MG63 (cell line): Measurements from ENCODE around the gene GIMAP6. TPM values are rescaled to one million over a fixed set of nuclear protein-coding genes. Genes with fewer than 3 reads are reported as not detected.
"Not testable (repeated sequence)": the region's sequence is repeated elsewhere in the genome, so short reads cannot be mapped to it uniquely, and the experiment has no call there.

Experiments used
- DNase-seq: peaks from one replicate; pipeline ENCODE4 v3.0.0-alpha.2; 2020
- H3K27me3 ChIP-seq: fragments of 250-450 bp; sonication (Bioruptor Pico); 2 replicates; pipeline ENCODE4 v1.5.1; 2020; ENCODE audit warnings: mild to moderate bottlenecking, moderate library complexity
- H3K36me3 ChIP-seq: fragments of 250-450 bp; sonication (Bioruptor Pico); 2 replicates; pipeline ENCODE4 v1.5.1; 2020; ENCODE audit warnings: mild to moderate bottlenecking, moderate library complexity
- H3K4me3 ChIP-seq: fragments of 250-450 bp; sonication (Bioruptor Pico); 2 replicates; pipeline ENCODE4 v1.5.1; 2020; ENCODE audit warnings: mild to moderate bottlenecking, moderate library complexity
- H3K9me3 ChIP-seq: fragments of 250-450 bp; sonication (Bioruptor Pico); 2 replicates; pipeline ENCODE4 v1.5.1; 2020; ENCODE audit warnings: mild to moderate bottlenecking, moderate library complexity
- total RNA-seq: library from RNA; depleted of rRNA; stranded (reverse); fragments of >200 nt; shearing (Covaris generic); gene quantifications from 2 replicates; pipeline ENCODE4 v1.2.3, GENCODE V29; 2014; ENCODE audit warnings: low replicate concordance

Gene GIMAP6
- total RNA-seq, 1 experiment from 2014 or later, result not detected

DNA sequence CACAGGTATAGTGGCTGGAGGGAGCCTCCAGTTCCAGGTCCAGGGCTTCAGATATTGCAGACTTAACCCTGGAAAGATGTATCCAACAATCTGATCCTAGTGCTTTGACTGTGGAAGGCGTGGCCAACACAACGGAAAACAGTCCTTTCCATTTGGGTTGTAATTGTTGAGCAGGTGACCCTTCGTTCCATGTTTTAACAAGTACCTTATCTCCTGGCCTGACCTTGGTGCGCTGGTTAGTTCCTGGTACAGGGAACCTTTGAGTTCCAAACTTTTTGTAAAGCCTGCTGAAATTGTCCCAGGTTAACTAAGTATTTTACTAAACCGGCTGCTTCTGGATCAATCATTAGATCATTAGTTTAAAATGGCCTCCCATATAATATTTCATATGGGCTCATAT is 23.9 kb upstream of the GIMAP6 start:
- no peaks in the 10 kb centered on the region for H3K36me3 ChIP-seq
- DNase-seq, result no peak

DNA sequence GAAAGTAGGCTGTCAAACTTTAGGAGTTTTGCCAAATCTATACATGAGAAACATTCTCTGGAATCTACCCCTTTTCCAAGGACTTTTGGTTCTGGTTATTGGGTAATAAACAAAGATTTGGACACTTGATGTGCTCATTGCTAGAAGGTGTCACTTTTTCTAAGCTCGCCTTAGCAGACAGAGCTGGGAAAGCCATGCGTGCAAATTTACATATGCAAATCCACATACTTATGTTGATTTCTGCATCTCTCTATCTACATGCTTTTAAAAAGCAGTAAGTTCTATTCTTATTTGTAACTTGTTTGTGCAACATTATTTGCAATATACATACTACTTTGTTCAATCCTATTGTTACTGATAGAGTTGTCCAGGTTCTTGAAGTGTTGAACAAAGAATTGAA is 22.5 kb upstream of the GIMAP6 start:
- H3K36me3 ChIP-seq, result no peaks in the 10 kb centered on the region
- H3K9me3 ChIP-seq, result no peaks in the 10 kb centered on the region
- H3K4me3 ChIP-seq, result no peak overlapping the region
- DNase-seq, result no peak
- no peaks in the 10 kb centered on the region for H3K27me3 ChIP-seq

More for the DNA sequence above, 23.9 kb upstream of the GIMAP6 start:
- Histone ChIP-seq H3K27me3 (no peaks in the 10 kb centered on the region), H3K4me3 (no peak overlapping the region), H3K9me3 (no peaks in the 10 kb centered on the region)

DNA sequence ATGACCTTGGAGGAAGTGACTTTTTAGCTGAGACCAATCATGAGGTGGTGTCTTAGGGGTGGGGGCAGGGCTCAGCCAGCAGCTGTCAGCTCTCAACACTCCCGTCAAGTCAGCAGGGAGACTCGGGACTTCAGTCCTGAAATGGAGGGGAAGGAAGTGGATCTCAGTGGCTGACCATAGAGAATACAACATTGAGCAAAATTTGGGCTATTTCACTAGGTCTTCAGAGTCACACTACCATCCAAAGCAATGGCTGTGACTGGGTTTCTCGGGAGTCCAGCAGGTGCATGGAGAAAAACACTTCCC is 16.8 kb upstream of the GIMAP6 start:
- no peak overlapping the region for H3K4me3 ChIP-seq
- no peaks in the 10 kb centered on the region for H3K36me3 ChIP-seq

DNA sequence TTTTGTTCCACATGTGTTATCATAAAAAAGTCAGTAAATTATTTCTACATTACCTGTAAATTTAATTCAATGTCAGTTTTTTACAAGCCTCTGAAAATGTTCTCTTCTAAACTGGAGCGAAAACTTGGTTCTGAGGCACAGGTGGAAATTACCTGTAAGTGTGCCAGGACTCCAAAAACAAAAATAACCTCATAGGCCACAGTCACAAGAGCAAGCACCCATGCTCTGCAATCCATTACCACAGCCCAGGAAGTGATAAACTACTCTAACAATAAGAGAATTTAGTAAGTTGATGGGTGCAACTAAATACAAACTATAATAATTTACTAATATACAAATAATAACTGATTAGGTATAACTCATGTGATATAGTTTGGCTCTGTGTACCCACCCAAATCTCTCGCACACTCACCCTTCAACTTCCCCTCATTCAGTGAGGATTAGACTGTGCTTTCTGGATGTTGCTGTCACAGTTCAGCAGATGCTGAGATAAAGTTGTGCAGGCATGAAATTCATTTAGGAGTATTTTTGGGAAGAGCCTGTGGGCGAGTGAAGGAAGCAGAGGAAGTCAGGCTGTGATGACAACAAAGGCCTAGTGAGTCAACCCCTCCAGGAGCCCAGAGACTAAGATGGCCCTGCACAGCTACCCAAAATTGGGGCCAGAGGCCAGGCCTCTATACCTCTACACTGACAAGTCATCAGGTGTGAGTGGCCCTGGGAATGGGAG is 16.3 kb upstream of the GIMAP6 start:
- Histone ChIP-seq H3K27me3 (no peaks in the 10 kb centered on the region), H3K4me3 (no peak overlapping the region), H3K9me3 (no peaks in the 10 kb centered on the region), H3K36me3 (no peaks in the 10 kb centered on the region)
- no peak for DNase-seq

More for the DNA sequence above, 16.8 kb upstream of the GIMAP6 start:
- no peak for DNase-seq
- Histone ChIP-seq H3K27me3 (no peaks in the 10 kb centered on the region), H3K9me3 (no peaks in the 10 kb centered on the region)

DNA sequence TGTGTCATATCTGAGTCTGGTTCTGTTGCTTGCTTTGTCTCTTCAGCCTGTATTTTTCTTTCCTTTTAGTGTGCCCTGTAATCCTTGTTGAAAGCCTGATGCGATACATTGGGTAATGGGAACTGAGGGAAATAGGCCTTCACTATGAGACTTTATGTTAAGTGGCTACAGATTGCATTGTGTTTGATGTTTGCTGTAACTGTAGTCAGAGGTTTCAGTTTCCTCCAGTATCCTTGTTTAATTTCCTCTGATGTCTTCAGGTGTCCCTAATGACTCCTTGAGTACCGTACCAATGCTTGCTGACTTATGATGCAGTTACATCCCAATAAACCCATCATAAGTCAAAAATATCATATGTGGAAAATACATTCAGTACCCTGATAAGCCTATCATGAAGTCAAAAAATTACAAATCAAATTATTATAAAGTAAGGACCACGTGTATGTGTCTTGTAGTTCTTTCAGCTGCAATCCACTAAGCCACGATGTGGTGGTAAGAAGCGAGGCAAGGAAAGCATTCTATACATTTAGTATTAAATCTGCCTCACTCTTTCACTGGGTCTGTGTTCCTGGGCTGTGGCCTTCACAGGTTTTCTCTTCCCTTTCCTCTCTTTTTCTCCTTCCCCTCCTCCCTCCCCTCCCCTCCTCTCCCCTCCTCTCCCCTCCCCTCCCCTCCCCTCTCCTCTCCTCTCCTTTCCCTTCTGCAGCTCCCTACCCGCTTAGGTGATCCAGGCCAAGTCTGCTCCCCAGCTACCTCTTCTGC is 13.3 kb upstream of the GIMAP6 start:
- no peaks in the 10 kb centered on the region for H3K27me3 ChIP-seq
- DNase-seq, result no peak
- H3K4me3 ChIP-seq, result no peak overlapping the region
- no peaks in the 10 kb centered on the region for H3K36me3 ChIP-seq
- H3K9me3 ChIP-seq, result no peaks in the 10 kb centered on the region

DNA sequence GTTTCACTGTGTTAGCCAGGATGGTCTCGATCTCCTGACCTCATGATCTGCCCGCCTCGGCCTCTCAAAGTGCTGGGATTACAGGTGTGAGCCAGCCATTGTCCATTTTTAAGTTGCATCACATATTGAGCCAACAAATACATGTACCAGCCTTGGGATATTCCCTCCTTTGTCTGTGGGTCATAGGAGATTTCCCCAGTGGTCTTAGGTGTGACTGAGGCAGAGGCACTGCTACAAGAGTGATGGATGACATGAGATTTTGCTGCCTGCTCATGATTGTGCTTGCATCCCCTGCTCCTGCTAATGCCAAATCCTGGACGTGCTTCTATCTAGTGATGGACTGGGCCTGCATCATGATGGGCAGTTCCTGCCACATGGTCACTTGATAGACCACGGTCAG is 10.7 kb upstream of the GIMAP6 start:
- no peaks in the 10 kb centered on the region for H3K9me3 ChIP-seq
- no peaks in the 10 kb centered on the region for H3K27me3 ChIP-seq
- DNase-seq, result no peak
- H3K36me3 ChIP-seq, result no peaks in the 10 kb centered on the region
- no peak overlapping the region for H3K4me3 ChIP-seq

DNA sequence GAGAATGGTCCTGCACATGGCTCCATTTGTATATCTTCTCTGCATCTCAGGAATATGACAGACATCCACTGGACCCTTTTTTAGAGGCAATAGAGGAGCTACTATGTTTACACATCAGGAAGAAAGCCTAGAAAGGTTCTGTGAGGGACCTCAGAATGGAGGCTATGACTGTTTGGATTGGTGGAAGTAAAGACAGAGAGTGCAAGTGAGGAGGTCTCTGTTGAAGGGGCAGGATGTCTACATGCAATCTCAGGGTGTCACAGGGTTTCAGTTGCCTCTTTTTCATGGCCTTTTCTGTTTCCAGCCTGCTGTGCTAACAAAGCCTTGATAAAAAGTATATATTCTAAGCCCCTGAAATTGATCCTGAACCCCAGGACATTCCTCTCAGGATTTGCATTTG is 9.7 kb upstream of the GIMAP6 start:
- DNase-seq, result no peak
- no peaks in the 10 kb centered on the region for H3K36me3 ChIP-seq
- no peak overlapping the region for H3K4me3 ChIP-seq
- H3K9me3 ChIP-seq, result no peaks in the 10 kb centered on the region
- no peaks in the 10 kb centered on the region for H3K27me3 ChIP-seq

DNA sequence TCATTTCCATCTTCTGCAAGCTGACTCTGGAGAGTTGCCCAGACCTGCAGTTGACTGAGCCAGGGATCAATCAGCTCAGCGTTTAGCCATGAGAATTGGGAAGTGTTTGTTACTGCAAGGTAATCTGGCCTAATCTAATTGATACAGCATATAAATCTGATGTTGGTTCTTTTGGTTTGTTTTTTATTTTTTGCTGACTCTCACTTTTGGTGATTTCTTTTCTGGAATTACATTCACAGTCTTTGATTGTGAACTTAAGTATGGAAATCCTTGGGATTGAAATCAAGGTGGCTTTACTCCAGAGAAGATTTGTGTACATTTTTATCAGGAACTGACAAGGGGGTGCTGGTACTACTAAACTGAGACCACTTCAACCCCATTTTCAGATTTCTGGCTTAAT is 1.7 kb upstream of the GIMAP6 start:
- no peaks in the 10 kb centered on the region for H3K27me3 ChIP-seq
- no peak overlapping the region for H3K4me3 ChIP-seq

DNA sequence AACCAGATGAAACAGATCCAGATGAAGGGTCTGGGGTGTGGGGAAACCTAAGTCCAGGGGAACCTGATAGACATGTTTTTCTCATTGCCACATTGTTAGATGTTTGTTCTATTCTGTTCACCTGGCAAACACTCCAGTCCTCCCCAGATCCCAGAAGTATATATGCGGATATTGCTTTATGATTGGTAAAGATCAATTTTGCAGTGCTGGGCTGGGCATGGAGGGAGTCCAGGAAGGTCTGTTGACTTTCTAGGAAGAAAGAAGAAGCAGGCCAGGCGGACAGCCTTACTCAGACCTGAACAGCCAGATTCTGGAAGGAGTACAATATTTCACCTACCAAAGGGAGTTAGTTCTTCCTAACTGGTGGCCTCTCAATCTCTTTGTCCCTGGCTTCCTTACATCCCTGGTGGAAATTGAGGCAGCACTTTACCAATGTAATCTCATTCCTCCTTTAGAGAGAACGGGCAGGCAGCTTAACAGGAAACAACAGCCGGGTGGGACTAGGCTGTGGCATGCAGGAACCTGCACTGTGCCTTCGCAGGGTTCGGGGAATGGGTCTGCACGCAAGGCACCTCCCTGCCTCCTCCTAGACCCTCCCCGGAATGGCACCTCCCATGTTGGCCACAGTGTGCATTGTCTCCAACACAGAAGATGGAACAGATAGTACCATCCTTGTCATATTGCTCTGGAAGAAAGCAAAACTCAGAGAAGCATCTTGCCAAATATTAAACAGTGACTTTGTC is 930 bp downstream of the GIMAP6 start:
- DNase-seq, result no peak
- H3K36me3 ChIP-seq, result no peaks in the 10 kb centered on the region
- no peaks in the 10 kb centered on the region for H3K27me3 ChIP-seq
- H3K4me3 ChIP-seq, result no peak overlapping the region
- H3K9me3 ChIP-seq, result no peaks in the 10 kb centered on the region

More for the DNA sequence above, 1.7 kb upstream of the GIMAP6 start:
- no peak for DNase-seq
- Histone ChIP-seq H3K36me3 (no peaks in the 10 kb centered on the region), H3K9me3 (no peaks in the 10 kb centered on the region)

DNA sequence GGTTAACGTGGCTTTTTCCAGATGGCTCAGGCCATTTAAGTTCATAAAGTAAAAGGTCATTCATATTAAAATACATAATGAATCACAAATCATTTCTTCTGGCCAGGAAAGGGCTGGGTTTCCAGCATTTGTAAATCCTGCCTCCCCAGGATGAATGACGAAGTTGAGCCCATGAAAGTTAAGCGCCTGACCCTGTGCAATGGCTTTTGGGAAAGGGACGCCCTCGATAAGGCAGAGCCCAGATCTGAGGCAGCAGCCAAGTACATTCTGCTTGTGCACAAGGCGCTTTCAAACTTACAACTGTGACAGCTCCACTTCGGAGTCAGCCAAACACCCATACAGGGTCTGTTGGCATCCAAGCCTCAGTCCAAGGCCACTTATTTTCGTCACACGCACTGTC is 2.8 kb downstream of the GIMAP6 start:
- no peak overlapping the region for H3K4me3 ChIP-seq
- H3K27me3 ChIP-seq, result no peaks in the 10 kb centered on the region
- no peaks in the 10 kb centered on the region for H3K36me3 ChIP-seq
- no peaks in the 10 kb centered on the region for H3K9me3 ChIP-seq
- no peak for DNase-seq

DNA sequence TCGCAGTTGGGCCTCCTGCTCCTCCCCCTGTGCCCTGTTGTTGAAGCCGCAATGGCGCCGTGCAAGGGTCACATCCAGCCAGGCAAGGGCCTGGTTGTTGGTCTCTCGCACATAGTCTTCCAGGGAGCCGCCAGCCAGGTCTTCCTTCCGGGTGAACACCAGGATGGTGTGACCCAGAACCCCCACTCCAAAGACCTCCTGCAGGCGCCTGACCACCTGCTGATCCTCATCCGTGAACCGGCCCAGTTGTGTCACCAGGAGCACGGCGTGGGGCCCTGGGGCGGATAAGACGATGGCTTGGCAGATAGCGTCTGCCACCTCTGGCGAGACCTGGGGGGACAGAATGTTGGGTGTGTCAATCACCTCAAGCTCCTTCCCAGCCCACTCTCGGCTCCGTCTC is 4.2 kb downstream of the GIMAP6 start:
- Histone ChIP-seq H3K36me3 (no peaks in the 10 kb centered on the region), H3K4me3 (no peak overlapping the region), H3K27me3 (no peaks in the 10 kb centered on the region), H3K9me3 (no peaks in the 10 kb centered on the region)
- no peak for DNase-seq

DNA sequence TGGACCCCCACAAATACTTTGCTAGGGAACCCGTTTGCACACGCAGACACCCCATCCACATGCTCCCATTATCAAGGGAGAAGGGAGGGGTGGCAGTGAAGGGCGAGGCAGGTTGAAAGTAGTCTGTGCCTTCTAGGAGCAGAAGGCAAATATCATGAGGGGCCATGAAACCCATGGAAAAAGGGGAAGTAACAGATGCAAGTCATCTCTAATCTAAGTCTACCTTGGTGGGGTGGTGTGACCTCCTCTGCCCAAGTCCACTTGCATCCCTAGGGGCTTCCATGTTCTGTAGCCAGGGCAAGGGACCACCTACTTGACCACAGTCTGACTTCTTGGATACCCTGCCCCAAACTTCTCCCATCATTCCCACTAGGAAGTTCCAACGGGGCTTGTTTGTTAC is 5.5 kb downstream of the GIMAP6 start:
- no peak for DNase-seq
- Histone ChIP-seq H3K36me3 (no peaks in the 10 kb centered on the region), H3K9me3 (no peaks in the 10 kb centered on the region), H3K27me3 (no peaks in the 10 kb centered on the region), H3K4me3 (no peak overlapping the region)

DNA sequence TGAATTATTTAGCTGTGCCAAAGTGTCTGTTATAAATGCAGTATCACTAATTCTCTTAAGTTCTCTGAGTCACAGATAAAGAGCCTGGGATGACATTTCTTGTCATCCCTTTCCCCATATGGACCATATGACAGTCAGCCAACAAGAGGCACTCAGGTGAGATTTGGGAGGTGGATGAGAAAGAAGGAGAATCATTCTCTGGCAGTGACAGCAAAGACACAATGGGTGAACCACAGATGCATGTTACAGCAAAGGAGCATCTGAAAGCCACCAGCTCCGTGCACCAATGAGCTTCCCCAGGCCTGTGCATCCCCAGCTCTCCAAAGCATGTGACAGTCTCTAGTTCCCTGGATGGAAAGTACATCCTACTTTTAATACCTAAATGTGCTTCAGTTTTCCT is 10.8 kb downstream of the GIMAP6 start:
- no peaks in the 10 kb centered on the region for H3K9me3 ChIP-seq
- no peak overlapping the region for H3K4me3 ChIP-seq
- no peak for DNase-seq
- no peaks in the 10 kb centered on the region for H3K36me3 ChIP-seq
- H3K27me3 ChIP-seq, result no peaks in the 10 kb centered on the region

DNA sequence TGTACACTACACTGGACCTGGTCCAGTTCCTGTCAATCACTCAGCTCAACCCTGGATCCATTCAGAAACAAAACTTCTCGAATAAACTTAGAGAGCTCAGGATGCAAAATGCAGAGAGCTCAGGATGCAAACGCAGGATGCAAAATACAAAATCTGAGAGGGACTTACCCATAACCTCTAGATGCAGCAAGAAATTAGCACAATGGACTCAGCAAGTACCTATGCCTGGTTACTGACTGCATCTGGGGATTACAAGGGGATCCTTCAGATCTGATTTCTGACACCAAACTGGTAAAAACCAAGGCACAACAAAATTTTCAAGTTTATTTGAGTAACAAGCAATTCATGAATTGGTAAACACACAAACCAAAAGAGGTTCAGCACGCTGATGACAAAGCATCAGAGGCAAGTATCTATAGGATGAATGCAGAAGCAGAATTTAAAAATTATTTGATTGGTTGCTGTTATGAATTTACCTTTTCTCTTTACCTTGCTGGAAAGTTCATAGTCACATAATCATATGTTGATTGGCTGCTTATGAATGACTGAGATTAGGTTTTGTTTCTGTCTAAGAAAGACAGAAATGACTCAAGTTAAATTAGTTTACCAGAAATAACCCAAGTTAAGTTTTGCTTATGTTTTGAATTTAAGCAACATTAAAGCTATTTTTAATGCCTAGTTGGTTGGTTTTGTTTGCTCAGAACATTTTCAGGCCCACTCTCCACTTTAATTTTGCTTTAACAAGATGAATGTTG is 11.4 kb downstream of the GIMAP6 start:
- DNase-seq, result no peak
- Histone ChIP-seq H3K4me3 (no peak overlapping the region), H3K36me3 (no peaks in the 10 kb centered on the region), H3K27me3 (no peaks in the 10 kb centered on the region), H3K9me3 (no peaks in the 10 kb centered on the region)

DNA sequence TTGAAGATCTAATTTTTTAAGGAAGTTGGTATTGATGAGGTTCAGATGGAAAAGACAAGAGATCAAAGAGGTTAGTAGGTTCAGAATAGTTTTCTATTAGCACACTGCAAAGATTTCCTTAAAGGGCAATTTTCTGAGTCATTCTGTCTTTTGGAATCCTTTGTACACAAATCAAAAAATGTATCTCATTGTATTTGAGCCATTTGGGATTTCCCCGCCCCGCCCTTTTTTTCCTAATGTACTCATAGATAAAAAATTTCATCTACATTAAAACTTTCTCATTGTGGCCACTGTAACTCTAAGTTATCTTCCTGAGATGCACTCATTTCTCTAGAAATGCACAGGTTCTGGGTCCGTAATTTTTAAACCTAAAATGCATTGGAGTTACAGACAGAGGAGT is 12.1 kb downstream of the GIMAP6 start:
- DNase-seq, result no peak
- Histone ChIP-seq H3K27me3 (no peaks in the 10 kb centered on the region), H3K4me3 (no peak overlapping the region), H3K36me3 (no peaks in the 10 kb centered on the region), H3K9me3 (no peaks in the 10 kb centered on the region)

DNA sequence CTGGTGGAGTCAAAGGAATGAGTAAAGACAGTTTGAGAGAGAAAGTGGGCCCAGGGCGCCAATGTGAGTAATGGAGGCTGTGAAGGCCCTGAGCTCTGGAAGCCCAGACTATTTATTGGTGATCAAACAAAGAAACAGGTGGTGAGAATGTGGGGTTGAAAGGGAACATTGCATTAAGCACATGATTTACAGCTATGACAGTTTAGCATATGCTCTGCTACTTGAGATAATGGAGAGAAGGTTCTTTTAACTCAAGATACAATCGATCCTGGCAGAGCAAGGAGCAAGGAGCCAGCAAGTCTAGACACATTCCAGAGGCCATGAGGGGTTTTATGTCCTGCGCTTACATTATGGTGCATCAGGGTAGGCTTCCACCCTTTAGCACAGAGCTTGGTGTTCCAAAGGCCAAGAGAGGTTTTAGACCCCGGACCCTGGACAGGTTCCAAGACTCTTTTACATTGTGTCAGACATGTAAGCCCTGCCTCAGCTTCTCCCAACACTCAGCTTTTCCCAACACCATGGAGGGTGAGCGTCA is 16.9 kb downstream of the GIMAP6 start:
- not testable (repeated sequence) for H3K27me3 ChIP-seq

DNA sequence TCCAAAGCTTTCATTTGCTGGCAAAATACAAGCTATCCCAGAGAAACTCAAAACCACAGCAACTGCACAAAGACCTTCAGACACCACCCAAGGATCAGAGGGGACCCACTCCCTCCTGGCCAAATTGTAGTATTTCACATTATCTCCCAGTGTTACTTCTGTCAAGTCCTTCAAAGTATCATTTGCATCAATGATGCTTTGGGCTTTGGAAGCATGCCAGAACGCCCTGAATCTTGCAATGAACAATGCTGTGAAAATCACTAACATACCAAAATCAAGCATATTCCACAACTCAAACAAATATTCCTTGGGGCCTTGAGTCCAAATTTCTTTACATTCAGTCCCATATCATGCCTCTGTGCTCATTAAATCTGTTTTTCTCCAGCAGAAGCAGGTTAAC is 17.8 kb downstream of the GIMAP6 start:
- not testable (repeated sequence) for H3K27me3 ChIP-seq, H3K9me3 ChIP-seq, DNase-seq, H3K4me3 ChIP-seq, H3K36me3 ChIP-seq

More for the DNA sequence above, 16.9 kb downstream of the GIMAP6 start:
- not testable (repeated sequence) for H3K9me3 ChIP-seq, H3K4me3 ChIP-seq, DNase-seq, H3K36me3 ChIP-seq
